ENCODE results near the gene NFIA. TPM values are rescaled to one million over a fixed set of nuclear protein-coding genes. Genes with fewer than 3 reads are reported as not detected.

Gene NFIA
- total RNA-seq, 1 experiment from 2014 or later: 0.35 TPM

GRCh38 chr1:61348025-61348665 is 265.8 kb downstream of the NFIA start:
- Mint-ChIP-seq H3K4me3 (no peak overlapping the region), H3K9me3 (peaks cover 11 to 12% of the 10 kb centered on the region in 2 experiments; a peak in 4 of 5 replicates), H3K4me1 (peaks cover 11 to 16% of the 10 kb centered on the region in 2 experiments), H3K27ac (no peak overlapping the region), H3K36me3 (ENCODE audit: insufficient read depth in 1 of 3, low read depth in 3 of 3) (peaks cover 4 to 20% (median 4%) of the 10 kb centered on the region in 3 experiments; a peak in 5 of 7 replicates), H3K27me3 (ENCODE audit: low read depth) (peaks cover 2% of the 10 kb centered on the region; the same call in 1 of the 2 replicates)
- WGBS (ENCODE audit: extremely low coverage, insufficient read length, low lambda C conversion rate): no CpG with 5 or more reads among the region's 3 CpGs
- no peak overlapping the region for H3K14ac ChIP-seq (ENCODE audit: insufficient read depth, low read length)
- H3K79me1 ChIP-seq (ENCODE audit: insufficient read depth, low read depth, low read length, poor library complexity, severe bottlenecking): no peaks in the 10 kb centered on the region
- no peak overlapping the region for H3K27ac ChIP-seq (ENCODE audit: insufficient read length, low read depth, low read length)
- H3K4ac ChIP-seq (ENCODE audit: low read depth, low read length): no peak overlapping the region
- no peak overlapping the region for H4K5ac ChIP-seq (ENCODE audit: insufficient read length, low read depth, low read length)
- no peaks in the 10 kb centered on the region for H3K23me2 ChIP-seq (ENCODE audit: insufficient read length, low read depth, low read length, poor library complexity, severe bottlenecking)
- H4K8ac ChIP-seq (replicated peaks; ENCODE audit: insufficient read length, low read depth, low read length): no peak overlapping the region
- H3K4me1 ChIP-seq (ENCODE audit: insufficient read depth, low read length): peaks cover 4% of the 10 kb centered on the region; the same call in 1 of the 2 replicates
- no peak overlapping the region for H2BK15ac ChIP-seq (ENCODE audit: low read depth, low read length)
- no peak overlapping the region for H3K56ac ChIP-seq (ENCODE audit: insufficient read length, low read depth, low read length)
- no peak overlapping the region for H4K91ac ChIP-seq (ENCODE audit: insufficient read length, low read depth, low read length)
- no peak overlapping the region for H3K23ac ChIP-seq (ENCODE audit: insufficient read length, low read depth, low read length)
- no peaks in the 10 kb centered on the region for H3K27me3 ChIP-seq (ENCODE audit: insufficient read depth, low read length)
- no peak overlapping the region for H3K18ac ChIP-seq (ENCODE audit: insufficient read length, low read depth, low read length)
- no peak for DNase-seq
- H3K9ac ChIP-seq (ENCODE audit: extremely low read depth, insufficient read length, low read length): no peak overlapping the region
- no peak overlapping the region for H2BK5ac ChIP-seq (ENCODE audit: insufficient read length, low read length)
- no peak overlapping the region for H3T11ph ChIP-seq (ENCODE audit: low read length)
- no peak overlapping the region for H2BK120ac ChIP-seq (ENCODE audit: low read depth, low read length, poor library complexity, severe bottlenecking)
- no peaks in the 10 kb centered on the region for H3K79me2 ChIP-seq (ENCODE audit: insufficient read depth, low read length)
- no peak overlapping the region for H2AFZ ChIP-seq (ENCODE audit: low read length)
- no peak overlapping the region for H2BK12ac ChIP-seq (ENCODE audit: insufficient read length, low read depth, low read length)
- H3K9me3 ChIP-seq (ENCODE audit: control insufficient read depth, low read depth, low read length): no peaks in the 10 kb centered on the region
- H2BK20ac ChIP-seq (ENCODE audit: low read depth, low read length, poor library complexity, severe bottlenecking): no peak overlapping the region
- H4K20me1 ChIP-seq (ENCODE audit: control insufficient read depth, insufficient read depth, insufficient read length): no peaks in the 10 kb centered on the region
- no peak overlapping the region for H2AK5ac ChIP-seq (ENCODE audit: insufficient read length, low read length)
- no peak overlapping the region for H3K4me2 ChIP-seq (ENCODE audit: insufficient read depth, insufficient read length, low read length)
- TF ChIP-seq CTCF (conservative IDR thresholded peaks at IDR 0.05): no peak

All from H9 (cell line).